Purkinje cell (primary cell): Measurements from ENCODE around the gene SPINT3. TPM values are rescaled to one million over a fixed set of nuclear protein-coding genes. Genes with fewer than 3 reads are reported as not detected.

Experiments
- polyA plus RNA-seq: library from polyadenylated mRNA; unstranded; fragments of >200 nt; fragmentation: Nextera tagmentation; gene quantifications from 2 replicates; pipeline ENCODE4 v1.2.1, GENCODE V29; 2014

SPINT3 gene
- not detected in 2 replicates for polyA plus RNA-seq

DNA sequence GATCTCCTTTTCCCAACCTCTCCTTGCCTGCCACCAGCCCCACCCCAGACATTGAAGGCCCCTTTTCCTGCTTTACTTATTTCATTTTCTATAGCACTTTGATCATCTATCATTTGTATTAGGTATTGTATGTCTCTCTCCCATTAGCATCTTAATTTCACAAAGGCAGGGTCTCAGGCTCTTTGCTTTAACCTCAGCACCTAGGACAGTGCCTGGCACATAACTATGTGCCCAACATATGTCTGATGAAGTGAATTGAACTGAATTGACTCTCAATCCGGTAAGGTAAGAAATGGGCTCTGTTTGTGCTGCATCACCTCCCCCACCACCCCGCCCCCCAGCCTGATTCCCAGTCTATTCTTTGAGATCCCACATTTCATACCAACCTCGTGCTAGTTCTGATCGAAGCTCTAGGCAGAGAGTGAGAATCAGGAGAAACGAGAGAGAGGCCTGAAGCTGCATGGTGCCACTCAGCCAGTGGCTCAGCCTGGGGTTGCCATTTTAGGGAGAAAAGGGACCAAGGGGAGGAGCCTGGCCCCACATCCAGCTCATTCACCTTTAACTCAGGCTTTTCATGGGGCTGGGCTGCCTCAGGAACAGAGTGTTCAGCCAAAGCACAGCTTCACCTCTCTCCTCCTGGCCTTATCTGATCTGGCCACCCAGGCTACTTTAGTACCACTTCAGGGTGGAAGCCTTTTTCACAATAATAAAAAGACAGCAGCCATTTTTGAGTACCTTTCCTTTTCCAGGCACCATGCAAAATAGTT, at the start of gene SPINT3:
SPINT3 (minus strand) TSS at position 476 of the 767 bp plus-strand sequence; CDS start at position 462, 14 bp downstream.

DNA sequence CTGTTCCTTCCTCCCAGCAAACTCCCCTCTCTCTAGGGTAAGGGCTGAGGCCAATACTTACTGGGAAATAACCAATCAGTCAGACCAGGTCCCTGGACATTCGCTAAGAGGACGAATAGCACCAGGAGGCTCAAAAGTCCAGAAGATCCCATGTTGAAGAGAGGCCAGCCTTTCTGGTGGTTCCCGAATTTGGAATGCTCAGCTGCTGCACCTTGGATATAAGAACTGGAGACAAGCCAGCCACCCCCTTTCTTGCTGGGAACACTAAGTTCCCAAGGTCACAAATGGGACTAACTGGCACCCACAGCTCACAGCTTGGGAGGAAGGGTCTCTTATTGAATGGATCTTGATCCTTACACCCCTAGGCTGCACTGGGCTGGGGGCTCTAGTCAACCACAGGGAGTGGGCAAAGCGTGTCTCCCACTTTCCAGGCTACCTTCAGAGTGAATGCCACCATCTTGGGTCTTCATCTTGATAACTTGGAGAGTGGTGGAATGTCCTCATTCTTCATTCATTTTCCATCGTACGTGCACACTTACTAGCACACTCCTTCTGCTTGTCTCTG, 31.9 kb upstream of the SPINT3 start, which contains the start of gene EPPIN:
EPPIN (minus strand) TSS at position 196 of the 565 bp plus-strand sequence; CDS start at position 152, 44 bp downstream.

DNA sequence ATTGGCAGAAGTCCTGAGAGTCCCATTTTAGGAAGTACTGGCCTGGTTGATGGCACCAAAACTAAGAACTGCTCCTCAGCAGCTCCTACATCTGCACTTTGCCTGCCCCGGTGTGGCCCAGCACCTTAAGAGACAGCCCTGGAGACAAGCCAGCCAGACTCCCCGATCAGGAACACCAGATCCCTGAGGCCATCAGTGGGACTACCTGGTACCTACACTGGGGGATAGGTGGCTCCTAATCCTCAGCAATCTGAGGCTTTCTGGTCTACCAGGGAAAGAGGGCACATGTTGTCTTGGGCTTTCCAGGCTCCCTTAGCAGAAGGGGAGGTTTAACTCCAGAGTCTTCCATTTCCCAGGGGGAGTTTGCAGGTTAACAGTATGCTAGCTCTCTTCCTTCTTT, 24.0 kb upstream of the SPINT3 start, which contains the start of gene WFDC6:
WFDC6 (minus strand) TSS at position 101 of the 400 bp plus-strand sequence; CDS start at position 26, 75 bp downstream.

GRCh38 chr20:45469336-45470261, 45.8 kb downstream of the SPINT3 start, which contains the start of gene WFDC2:
TSS of gene WFDC2 (plus strand) at chr20:45469753. CDS start at chr20:45469782, 29 bp downstream.

Other genes starting within 250 kb of the SPINT3 start
- gene RBPJL, start 208.8 kb downstream of the SPINT3 start, polyA plus RNA-seq, result not detected in 2 replicates
- gene MATN4, start 207.3 kb downstream of the SPINT3 start, polyA plus RNA-seq, result not detected in 2 replicates
- 0.42 and 0.70 TPM in 2 replicates for gene SDC4, start 167.2 kb downstream of the SPINT3 start, polyA plus RNA-seq
- 21.0 and 36.5 TPM in 2 replicates for gene SYS1, start 152.5 kb downstream of the SPINT3 start, polyA plus RNA-seq
- gene TP53TG5, start 137.3 kb downstream of the SPINT3 start, polyA plus RNA-seq, result 2.1 and 3.8 TPM in 2 replicates
- gene DBNDD2, start 107.3 kb downstream of the SPINT3 start, polyA plus RNA-seq, result 608 and 690 TPM in 2 replicates
- gene PIGT, start 99.5 kb downstream of the SPINT3 start, polyA plus RNA-seq, result 386 and 507 TPM in 2 replicates
- 4.3 and 6.1 TPM in 2 replicates for gene WFDC2, start 45.9 kb downstream of the SPINT3 start, polyA plus RNA-seq
- gene WFDC6, start 23.9 kb upstream of the SPINT3 start, polyA plus RNA-seq, result not detected in 2 replicates
- not detected in 2 replicates for gene EPPIN, start 31.8 kb upstream of the SPINT3 start, polyA plus RNA-seq
- gene WFDC8, start 63.7 kb upstream of the SPINT3 start, polyA plus RNA-seq, result not detected in 2 replicates
- not detected in 2 replicates for gene WFDC10A, start 114.1 kb upstream of the SPINT3 start, polyA plus RNA-seq
- not detected in 2 replicates for gene WFDC9, start 115.7 kb upstream of the SPINT3 start, polyA plus RNA-seq
- gene WFDC11, start 154.6 kb upstream of the SPINT3 start, polyA plus RNA-seq, result not detected in 2 replicates
- gene WFDC13, start 186.4 kb upstream of the SPINT3 start, polyA plus RNA-seq, result not detected in 2 replicates
- gene WFDC10B, start 189.4 kb upstream of the SPINT3 start, polyA plus RNA-seq, result not detected in 2 replicates
- not detected in 2 replicates for gene SPINT4, start 206.7 kb upstream of the SPINT3 start, polyA plus RNA-seq